ENCODE results near the gene ANKDD1B.

The ANKDD1B gene

GRCh38 chr5:75616971-75617621 lies 5.8 kb downstream of the ANKDD1B start:
- DNase-seq: no peak

GRCh38 chr5:75617736-75618352 lies 6.6 kb downstream of the ANKDD1B start:
- DNase-seq: no peak

- DNase-seq: no peak
Measured at GRCh38 chr5:75620184-75620959, 9.1 kb downstream of the ANKDD1B start.

DNA sequence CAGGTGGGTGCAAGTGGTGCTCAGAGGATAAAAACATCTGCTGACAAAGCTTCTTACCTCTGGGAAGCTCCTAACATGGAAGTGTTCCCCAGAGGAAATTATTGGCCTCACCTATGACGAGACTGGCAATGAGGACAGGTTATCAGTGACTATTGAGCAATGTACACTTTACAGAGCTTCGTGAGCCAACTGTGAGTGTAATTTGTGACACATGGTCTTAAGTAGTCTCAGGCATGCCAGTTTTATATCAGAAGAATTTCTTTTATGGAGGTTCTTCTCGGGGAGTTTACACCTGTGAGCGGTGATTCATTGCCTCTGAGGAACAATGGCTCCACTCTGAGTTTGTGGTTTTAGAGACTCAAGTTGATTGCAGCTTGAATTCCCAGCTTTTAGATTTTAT lies 11.3 kb downstream of the ANKDD1B start:
- no peak for DNase-seq

DNA sequence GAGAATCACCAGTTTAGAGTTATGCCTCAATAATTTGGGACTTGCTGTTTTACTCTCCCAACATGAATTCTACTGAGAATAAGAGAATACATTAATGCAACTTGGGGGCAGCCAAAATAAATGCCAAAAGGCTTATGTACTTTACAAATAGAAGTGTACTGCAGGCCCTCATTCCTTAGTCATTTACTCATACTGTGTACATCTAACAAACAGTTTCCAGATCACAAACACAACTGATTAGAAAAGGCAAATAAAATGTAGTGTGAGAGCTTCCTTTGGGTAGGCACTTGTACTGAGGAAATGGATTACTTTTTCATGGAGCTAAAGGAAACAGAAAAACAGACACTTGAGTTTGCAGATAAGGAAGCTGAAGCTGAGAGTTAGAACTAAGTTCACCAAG lies 12.6 kb downstream of the ANKDD1B start:
- no peak for DNase-seq

- DNase-seq: no peak
Measured at GRCh38 chr5:75626959-75627358, 15.7 kb downstream of the ANKDD1B start.

- no peak for DNase-seq
Measured at GRCh38 chr5:75627801-75628200, 16.5 kb downstream of the ANKDD1B start.

DNA sequence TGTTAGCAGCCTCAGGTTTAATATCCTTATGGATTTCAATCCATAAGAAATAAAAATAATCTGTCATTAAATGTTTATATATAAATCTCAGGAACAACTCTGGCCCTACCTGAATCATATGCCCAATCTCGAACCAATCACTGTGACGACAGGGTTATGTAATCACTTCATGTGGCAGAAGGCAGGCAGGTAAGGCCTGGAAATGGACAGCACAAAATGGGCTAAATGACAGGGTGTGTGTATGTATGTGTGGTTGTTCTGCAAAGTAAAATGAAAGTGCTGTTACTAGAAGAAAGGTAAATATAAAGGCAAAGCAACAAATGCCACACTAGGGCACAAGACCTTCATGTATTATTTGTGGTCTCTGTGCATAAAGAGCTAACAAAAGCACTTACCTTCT lies 19.6 kb downstream of the ANKDD1B start:
- no peak for DNase-seq

GRCh38 chr5:75632321-75632720 lies 21.1 kb downstream of the ANKDD1B start:
- no peak for DNase-seq

- DNase-seq: no peak
Measured at GRCh38 chr5:75637949-75638348, 26.7 kb downstream of the ANKDD1B start.

DNA sequence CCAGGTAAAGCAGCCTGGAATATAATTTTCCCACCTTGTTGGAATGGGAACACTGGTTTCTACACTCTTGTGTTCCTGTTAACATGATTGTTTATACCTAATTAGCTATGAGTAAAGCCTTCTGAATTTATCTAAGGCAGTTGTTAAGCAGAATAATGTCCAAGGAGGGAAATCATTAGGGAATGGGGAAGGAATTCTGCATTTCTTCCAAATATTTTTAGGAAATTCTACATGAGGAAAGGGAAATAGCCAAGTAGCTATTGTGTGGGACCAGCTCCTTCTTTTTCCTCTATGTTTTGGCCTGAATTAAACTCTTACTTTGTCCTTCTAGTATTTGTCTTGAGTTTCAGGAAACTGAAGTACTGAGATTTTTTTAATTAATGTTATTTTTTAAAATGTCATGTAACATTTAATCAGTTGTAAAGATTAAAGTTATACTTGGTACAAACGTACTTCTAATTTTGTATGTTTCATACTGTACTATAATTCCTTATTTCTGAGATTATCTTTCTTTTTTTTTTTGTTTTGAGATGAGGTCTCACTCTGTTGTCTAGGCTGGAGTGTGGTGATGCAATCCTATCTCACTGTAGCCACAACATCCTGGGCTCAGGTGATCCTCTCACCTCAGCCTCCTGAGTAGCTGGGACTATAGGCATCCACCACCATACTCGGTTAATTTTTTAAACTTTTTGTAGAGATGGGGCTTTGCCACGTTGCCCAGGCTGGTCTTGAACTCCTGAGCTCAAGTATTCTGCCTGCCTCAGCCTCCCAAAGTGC lies 28.5 kb downstream of the ANKDD1B start:
- DNase-seq: no peak

GRCh38 chr5:75640395-75640794 lies 29.1 kb downstream of the ANKDD1B start:
- DNase-seq: no peak

GRCh38 chr5:75640826-75641225 lies 29.6 kb downstream of the ANKDD1B start:
- DNase-seq: no peak

GRCh38 chr5:75648712-75649111 lies 37.5 kb downstream of the ANKDD1B start:
- DNase-seq: no peak

GRCh38 chr5:75651575-75652238 lies 40.5 kb downstream of the ANKDD1B start:
- no peak for DNase-seq

DNA sequence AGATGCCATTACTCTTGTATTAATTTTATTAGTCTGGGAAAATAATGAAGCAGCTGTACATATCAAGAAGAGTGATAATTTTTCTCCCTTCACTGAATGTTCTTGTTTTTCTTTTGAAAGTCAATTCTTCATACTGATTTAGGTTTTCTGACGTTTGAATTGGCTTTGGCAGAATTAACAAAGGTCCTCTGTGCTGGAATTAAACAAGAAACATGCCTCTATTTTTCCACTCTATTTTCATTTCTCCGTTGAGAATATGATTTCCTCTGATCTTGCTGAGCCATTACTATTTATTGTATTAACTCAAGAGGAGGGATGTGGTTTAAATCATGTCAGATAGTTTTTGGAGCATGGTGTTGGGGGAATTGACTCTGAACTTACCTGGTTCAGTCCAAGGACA lies 42.3 kb downstream of the ANKDD1B start:
- DNase-seq: no peak

DNA sequence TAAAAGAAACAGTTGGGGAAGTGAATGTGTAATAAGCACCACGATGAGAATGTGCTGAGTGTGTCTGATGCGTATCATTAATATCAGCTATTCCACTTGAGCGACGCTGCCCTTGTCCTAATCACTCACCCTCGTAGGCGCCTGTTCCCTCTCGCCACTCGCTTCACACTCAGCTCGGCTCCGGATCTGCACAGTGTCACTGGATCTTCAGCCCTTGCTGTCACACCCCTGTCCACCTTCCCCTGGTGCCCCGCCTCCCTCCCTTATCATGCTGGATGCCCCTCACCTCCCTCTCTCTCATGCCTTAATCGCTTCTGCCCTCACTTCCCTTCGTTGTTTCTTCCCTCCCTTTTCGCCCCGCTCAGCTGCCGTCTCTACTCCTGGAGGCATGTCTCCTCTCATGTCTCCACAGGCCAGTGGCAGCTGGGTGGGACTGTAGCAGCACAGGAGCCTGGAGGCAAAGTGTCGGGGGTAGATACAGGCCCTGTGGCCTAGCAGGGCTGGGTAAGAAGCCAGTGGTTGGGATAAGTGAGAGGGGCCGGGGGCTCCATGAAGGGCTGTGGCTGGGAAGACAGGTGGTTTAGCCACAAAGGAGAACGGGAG lies 43.5 kb downstream of the ANKDD1B start:
- no peak for DNase-seq

DNA sequence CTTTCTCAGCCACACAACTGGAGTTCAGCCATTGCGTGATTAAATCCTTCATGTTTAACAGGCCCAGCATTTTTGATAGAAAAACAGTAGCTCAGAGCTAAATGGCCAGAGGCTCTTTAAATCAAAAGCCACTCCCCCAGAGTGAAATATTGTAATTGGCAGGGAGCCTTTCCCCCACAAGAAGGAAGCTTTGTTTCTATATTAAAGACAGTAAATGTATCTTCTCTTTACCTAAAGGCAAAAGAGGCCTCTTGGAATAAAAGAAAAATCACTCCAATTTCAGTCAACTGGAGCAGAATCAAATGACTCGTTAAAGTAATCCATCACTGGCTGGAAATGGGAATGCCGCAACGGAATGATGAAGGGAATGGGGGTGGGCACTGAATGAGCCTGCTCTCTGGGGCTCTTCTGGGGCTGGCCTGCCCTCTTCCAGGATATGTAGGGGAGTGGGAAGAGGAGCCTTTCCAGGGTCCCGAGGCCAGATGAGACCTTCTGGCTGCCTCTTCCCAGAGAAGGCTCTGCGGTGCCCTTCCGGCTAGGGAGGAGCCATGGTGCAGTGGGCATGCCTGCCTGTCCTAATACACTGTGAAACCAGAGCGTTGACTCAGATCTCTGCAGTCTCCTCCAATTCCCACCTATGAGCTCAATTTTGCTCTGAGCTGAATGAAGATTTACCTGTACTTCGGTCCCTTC lies 45.2 kb downstream of the ANKDD1B start:
- DNase-seq: peak; percentile 78

DNA sequence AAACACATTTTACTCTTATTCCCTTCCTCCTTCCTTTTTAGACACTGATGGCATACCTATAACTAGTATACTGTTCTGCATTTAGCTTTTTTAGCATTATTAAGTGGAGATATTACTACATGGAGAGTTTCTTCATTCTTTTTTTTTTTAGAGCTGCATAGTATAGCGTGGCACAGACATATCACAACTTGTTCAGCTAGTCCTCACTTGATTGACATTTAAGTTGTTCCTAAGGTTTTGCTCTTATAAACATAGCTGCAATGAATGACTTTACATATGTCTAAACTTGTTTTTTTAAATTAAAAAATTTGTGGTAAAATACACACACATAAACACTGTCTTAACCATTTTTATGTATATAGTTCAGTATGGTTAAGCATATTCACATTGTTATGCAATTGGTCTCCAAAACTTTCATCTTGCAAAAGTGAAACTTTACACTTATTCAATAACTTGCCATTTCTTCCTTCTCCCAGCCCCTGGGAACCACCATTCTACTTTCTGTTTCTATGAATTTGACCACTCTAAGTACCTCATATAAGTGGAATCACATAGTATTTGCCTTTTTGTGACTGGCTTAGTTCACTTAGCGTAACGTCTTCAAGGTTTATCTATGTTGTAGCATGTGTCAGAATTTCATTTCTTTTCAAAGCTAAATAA lies 48.7 kb downstream of the ANKDD1B start:
- DNase-seq: no peak

DNA sequence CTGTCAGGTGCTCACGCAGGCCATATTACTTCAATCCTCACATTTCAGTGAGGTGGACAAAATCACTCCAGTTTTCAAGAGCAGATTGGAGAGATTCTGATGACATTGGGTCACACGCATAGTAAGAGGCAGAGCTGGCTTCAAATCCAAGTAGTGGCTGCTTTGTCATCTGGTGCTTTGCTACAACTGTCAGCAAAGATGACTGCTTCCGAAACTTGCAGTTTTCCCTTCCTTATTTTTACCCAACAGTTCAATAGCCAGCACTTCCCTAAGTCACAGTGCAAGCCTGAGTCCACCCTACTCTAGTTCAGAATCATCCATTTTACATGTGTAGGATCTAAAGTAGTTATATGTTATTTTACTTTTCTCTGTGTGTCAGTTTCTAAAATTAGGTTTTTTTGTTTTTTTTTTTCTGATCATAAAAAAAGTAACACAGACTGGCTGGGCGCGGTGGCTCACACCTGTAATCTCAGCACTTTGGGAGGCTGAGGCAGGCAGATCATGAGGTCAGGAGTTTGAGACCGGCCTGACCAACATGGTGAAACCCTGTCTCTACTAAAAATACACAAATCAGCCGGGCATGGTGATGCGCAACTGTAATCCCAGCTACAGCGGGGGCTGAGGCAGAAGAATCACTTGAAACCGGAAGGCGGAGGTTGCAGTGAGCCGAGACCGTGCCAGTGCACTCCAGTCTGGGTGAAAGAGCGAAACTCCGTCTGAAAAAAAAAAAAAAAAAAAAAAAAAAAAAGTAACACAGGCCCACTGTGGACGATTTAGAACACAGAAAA lies 49.6 kb downstream of the ANKDD1B start:
- DNase-seq: no peak
